PC-3 (cell line): ENCODE results near the gene TMEM37.

Experiments
- CTCF ChIP-seq: fragments of 300-600 bp; sonication (generic); conservative IDR thresholded peaks from 2 replicates; pipeline ENCODE4 v1.5.1; 2017; ENCODE audit warnings: antibody characterized with exemption, low read depth, mild to moderate bottlenecking, low read length
- EZH2 ChIP-seq: fragments of 300-600 bp; sonication (generic); IDR thresholded peaks from one replicate; pipeline ENCODE4 v1.6.1; 2017; ENCODE audit warnings: antibody characterized with exemption, mild to moderate bottlenecking, low read length; ENCODE audit not compliant: unreplicated experiment

GRCh38 chr2:119426801-119427395, 4.8 kb upstream of the TMEM37 start:
- TF ChIP-seq CTCF, result no peak
- no peak for TF ChIP-seq EZH2
